WI38 (cell line): ENCODE results near the gene HSP90B1.

Source experiments
- H3K4me3 ChIP-seq: 2 replicates; pipeline ENCODE4 v1.5.1; 2011; ENCODE audit warnings: low read depth, mild to moderate bottlenecking, control low read depth, low read length
- TF ChIP-seq, protein P1 (sequence below): IDR thresholded peaks from 2 replicates; pipeline ENCODE4 v1.5.1; 2012; ENCODE audit warnings: low read depth, mild to moderate bottlenecking, control low read depth, low read length

Gene HSP90B1

DNA sequence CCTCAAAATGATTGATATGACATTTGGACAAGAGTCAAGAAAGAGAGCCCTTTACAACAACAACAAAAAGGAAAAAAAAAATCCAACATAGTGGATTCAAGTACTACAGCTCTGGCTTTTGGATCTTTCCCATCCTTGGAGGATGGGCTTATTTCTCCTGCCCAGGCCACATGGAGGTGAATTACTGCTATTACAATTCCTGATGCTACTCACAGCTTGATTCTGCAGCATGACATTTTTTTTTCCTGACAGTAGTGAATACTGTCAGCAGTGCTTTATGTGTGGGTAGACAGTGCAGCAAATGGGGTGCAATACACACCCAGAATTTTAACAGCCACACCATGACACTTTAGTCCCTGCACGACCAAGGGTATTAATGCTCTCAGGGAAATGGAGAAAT, 42.5 kb upstream of the HSP90B1 start:
- TF ChIP-seq, protein P1, sequence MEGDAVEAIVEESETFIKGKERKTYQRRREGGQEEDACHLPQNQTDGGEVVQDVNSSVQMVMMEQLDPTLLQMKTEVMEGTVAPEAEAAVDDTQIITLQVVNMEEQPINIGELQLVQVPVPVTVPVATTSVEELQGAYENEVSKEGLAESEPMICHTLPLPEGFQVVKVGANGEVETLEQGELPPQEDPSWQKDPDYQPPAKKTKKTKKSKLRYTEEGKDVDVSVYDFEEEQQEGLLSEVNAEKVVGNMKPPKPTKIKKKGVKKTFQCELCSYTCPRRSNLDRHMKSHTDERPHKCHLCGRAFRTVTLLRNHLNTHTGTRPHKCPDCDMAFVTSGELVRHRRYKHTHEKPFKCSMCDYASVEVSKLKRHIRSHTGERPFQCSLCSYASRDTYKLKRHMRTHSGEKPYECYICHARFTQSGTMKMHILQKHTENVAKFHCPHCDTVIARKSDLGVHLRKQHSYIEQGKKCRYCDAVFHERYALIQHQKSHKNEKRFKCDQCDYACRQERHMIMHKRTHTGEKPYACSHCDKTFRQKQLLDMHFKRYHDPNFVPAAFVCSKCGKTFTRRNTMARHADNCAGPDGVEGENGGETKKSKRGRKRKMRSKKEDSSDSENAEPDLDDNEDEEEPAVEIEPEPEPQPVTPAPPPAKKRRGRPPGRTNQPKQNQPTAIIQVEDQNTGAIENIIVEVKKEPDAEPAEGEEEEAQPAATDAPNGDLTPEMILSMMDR: no peak
- no peak overlapping the region for H3K4me3 ChIP-seq

DNA sequence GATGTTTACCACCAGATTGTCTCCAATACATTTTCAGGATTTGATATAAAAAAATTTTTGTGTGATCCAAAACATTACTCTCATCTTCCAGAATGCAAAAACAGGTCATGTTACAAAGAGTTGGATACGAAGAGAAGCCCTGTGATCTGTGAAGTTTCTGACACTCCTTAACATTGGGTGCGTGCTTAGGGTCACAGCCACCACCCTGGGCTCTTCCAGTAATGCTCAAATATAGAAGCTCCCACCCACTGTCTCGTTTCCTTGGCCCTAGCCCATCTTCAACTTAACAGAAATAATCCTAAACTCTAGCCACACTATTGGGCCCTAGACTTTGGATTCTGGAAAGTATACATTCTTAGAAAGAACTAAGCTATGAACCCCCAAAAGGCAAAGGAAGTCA, 32.9 kb upstream of the HSP90B1 start:
- TF ChIP-seq, protein P1: no peak
- no peak overlapping the region for H3K4me3 ChIP-seq

DNA sequence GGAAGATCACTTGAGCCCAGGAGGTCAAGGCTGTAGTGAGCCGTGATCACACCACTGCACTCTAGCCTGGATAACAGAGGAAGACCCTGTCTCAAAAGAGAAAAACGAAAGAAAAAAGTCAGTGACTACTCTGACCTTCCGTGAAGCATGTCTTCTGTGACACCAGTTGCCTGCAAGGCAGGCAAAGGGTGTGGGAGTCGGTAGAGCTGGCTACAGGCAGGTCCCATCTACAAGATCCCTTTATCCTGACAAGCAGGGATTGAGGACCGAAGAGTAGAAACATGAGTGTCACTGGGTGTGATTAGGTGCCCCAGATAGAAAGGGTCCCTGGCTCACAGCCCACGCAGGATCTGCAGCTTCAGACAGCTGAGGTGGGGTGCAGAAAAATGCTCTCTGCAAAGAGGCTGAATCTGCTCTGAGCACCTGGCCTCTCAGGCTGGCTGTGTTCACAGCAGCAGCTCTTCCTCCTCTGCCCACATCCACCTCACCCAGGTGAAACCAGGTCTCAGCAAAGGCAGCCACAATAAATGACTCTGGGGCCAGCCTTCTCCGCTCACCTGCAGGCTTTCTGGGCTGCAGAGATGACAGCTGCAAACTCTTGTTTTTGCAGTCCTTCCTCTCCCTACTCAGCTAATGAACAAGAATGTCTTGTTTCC, 28.6 kb upstream of the HSP90B1 start:
- no peak overlapping the region for H3K4me3 ChIP-seq
- TF ChIP-seq, protein P1: no peak

DNA sequence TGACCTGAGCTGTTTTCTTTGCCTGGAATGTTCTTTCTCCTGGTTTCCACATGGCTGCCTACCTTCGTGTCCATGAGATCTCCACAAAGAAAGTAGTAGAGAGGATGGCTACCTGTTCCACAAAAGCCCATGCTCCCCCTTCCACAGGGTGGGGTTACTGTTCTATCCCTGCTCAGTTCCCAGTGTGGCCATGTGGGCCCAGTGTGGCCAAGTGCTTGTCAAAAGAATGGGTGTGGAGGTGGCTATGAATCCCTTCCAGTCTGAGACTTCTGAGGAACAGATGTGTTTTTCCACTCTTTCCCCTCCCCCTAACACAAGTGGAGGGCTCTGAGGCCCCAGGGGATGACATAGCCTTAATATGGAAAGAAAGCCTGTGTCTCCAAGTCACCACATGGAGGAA, 26.2 kb upstream of the HSP90B1 start:
- TF ChIP-seq, protein P1: no peak

DNA sequence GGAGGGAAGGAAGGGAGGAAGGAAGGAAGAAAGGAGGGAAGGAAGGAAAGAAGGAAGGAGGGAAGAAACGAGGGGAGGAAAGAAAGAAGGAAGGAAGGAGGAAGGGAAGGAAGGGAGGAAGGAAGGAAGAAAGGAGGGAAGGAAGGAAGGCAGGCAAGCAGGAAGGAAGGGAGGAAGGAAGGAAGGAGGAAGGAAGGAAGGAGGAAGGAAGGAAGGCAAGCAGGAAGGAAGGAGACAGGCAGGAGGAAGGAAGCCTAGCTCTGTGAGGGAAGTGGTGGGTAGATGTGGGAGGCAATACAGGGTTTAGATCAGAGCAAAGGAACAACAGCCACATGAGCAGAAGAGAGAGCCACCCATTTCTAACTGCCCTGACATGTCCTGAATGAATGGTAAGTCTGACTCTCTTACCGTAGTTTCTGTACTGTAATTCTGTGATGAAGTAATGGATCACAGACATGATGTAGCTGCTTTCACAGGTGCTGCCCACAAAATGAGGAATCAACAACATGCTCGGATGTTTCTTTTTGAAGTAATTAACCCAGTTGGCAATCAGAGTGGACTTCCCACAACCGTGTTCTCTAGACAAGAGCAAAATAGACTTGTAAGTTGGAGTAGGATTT, 24.4 kb upstream of the HSP90B1 start:
- TF ChIP-seq, protein P1: no peak
- H3K4me3 ChIP-seq: no peak overlapping the region

More for the DNA sequence above, 26.2 kb upstream of the HSP90B1 start:
- no peak overlapping the region for H3K4me3 ChIP-seq

DNA sequence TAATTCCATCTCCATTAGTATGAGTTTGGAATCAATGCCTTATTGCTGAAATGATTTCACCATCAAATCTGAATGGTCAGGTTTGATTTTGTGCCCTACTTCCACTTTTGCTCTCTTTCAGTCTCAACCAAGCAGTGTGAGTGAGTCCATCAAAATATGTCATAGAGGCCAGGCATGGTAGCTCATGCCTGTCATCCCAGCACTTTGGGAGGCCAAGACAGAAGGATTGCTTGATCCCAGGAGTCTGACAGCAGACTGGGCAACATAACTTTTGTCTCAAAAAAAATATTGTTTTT, 22.0 kb upstream of the HSP90B1 start:
- TF ChIP-seq, protein P1: no peak
- no peak overlapping the region for H3K4me3 ChIP-seq

DNA sequence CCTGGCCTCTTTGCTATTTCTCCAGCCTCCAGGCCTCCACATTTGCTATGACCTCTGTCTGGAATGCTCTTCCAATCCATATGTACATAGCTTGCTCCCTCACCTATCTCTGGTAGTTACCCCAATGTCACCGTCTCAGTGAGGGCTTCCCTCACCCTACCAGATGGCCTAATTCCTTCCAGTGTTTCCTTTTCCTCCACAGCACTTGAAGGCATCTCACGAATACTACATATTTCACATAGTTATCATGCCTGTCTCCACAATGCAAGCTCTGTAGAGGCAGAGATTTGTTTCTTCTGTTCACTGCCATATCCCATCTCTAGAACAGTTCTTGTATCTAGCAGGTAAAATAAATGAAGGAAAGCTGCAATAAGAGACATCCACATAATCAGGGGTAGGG, 21.3 kb upstream of the HSP90B1 start:
- H3K4me3 ChIP-seq: no peak overlapping the region
- TF ChIP-seq, protein P1: no peak
